SK-N-SH treated with all-trans-retinoic acid at 6 μM for 48 hours (cell line): ENCODE measurements around the gene PRR5.

Experiments used
- ATAC-seq: fragments of 200-7000 bp; cut with Tn5 transposase; 3 replicates; pipeline ENCODE4 v1.9.1; 2020; ENCODE audit warnings: mild to moderate bottlenecking, moderate library complexity
- ARNTL ChIP-seq: fragments of 450-650 bp; formaldehyde crosslinking; IDR thresholded peaks from 2 replicates; pipeline ENCODE4 v1.5.0; 2020; ENCODE audit warnings: low read depth, mild to moderate bottlenecking, moderate library complexity, borderline replicate concordance
- BACH2 ChIP-seq: fragments of 250-450 bp; sonication (Bioruptor Pico); IDR thresholded peaks from 2 replicates; pipeline ENCODE4 v1.9.0; 2021; ENCODE audit warnings: mild to moderate bottlenecking, borderline replicate concordance
- CSDC2 ChIP-seq: fragments of 250-450 bp; sonication (Bioruptor Pico); IDR thresholded peaks from 2 replicates; pipeline ENCODE4 v1.5.0; 2020; ENCODE audit warnings: mild to moderate bottlenecking, moderate library complexity
- ESRRG ChIP-seq: fragments of 250-450 bp; sonication (Bioruptor Pico); IDR thresholded peaks from 2 replicates; pipeline ENCODE4 v1.6.1; 2021; ENCODE audit warnings: mild to moderate bottlenecking
- GLIS3 ChIP-seq: fragments of 250-450 bp; sonication (Bioruptor Pico); IDR thresholded peaks from 2 replicates; pipeline ENCODE4 v1.5.0; 2020; ENCODE audit warnings: mild to moderate bottlenecking, moderate library complexity
- OSR1 ChIP-seq: fragments of 250-450 bp; sonication (Bioruptor Pico); IDR thresholded peaks from 2 replicates; pipeline ENCODE4 v1.8.0; 2022; ENCODE audit warnings: moderate library complexity, mild to moderate bottlenecking, inconsistent platforms
- PPARA ChIP-seq: fragments of 250-450 bp; sonication (Bioruptor Pico); IDR thresholded peaks from 2 replicates; pipeline ENCODE4 v1.5.0; 2020; ENCODE audit warnings: mild to moderate bottlenecking, borderline replicate concordance
- TCF4 ChIP-seq: fragments of 250-450 bp; sonication (Bioruptor Pico); IDR thresholded peaks from 2 replicates; pipeline ENCODE4 v1.8.0; 2021; ENCODE audit warnings: mild to moderate bottlenecking, moderate library complexity, borderline replicate concordance
- TOX ChIP-seq: fragments of 250-450 bp; sonication (Bioruptor Pico); IDR thresholded peaks from 2 replicates; pipeline ENCODE4 v1.8.0; 2021; ENCODE audit warnings: mild to moderate bottlenecking, moderate library complexity, borderline replicate concordance
- ZC3H10 ChIP-seq: fragments of 250-450 bp; sonication (Bioruptor Pico); IDR thresholded peaks from 2 replicates; pipeline ENCODE4 v1.5.1; 2021; ENCODE audit warnings: mild to moderate bottlenecking, moderate library complexity
- ZFP3 ChIP-seq: fragments of 250-450 bp; sonication (Bioruptor Pico); IDR thresholded peaks from 2 replicates; pipeline ENCODE4 v1.5.0; 2020; ENCODE audit warnings: mild to moderate bottlenecking, moderate library complexity
- ZFP30 ChIP-seq: fragments of 450-650 bp; formaldehyde crosslinking; IDR thresholded peaks from 2 replicates; pipeline ENCODE4 v1.5.0; 2022; ENCODE audit warnings: mild to moderate bottlenecking, moderate library complexity
- ZNF8 ChIP-seq: fragments of 450-650 bp; formaldehyde crosslinking; IDR thresholded peaks from 2 replicates; pipeline ENCODE4 v1.5.0; 2020; ENCODE audit warnings: mild to moderate bottlenecking, moderate library complexity
- TF ChIP-seq, protein P1 (sequence below): fragments of 250-450 bp; sonication (Bioruptor Pico); IDR thresholded peaks from 2 replicates; pipeline ENCODE4 v1.8.0; 2021; ENCODE audit warnings: low read depth, mild to moderate bottlenecking, moderate library complexity, borderline replicate concordance
- TF ChIP-seq, protein P2 (sequence below): fragments of 250-450 bp; sonication (Bioruptor Pico); IDR thresholded peaks from 2 replicates; pipeline ENCODE4 v1.5.1; 2020; ENCODE audit warnings: low read depth, mild to moderate bottlenecking, moderate library complexity
- TF ChIP-seq, protein P3 (sequence below): fragments of 250-450 bp; sonication (Bioruptor Pico); IDR thresholded peaks from 2 replicates; pipeline ENCODE4 v1.5.1; 2021; ENCODE audit warnings: mild to moderate bottlenecking, moderate library complexity
- TF ChIP-seq, protein P4 (sequence below): fragments of 250-450 bp; sonication (Bioruptor Pico); IDR thresholded peaks from 2 replicates; pipeline ENCODE4 v1.8.0; 2020; ENCODE audit warnings: mild to moderate bottlenecking, moderate library complexity, borderline replicate concordance
- TF ChIP-seq, protein P5 (sequence below): fragments of 250-450 bp; sonication (Bioruptor Pico); IDR thresholded peaks from 2 replicates; pipeline ENCODE4 v1.5.0; 2020; ENCODE audit warnings: mild to moderate bottlenecking, moderate library complexity

The PRR5 gene

DNA sequence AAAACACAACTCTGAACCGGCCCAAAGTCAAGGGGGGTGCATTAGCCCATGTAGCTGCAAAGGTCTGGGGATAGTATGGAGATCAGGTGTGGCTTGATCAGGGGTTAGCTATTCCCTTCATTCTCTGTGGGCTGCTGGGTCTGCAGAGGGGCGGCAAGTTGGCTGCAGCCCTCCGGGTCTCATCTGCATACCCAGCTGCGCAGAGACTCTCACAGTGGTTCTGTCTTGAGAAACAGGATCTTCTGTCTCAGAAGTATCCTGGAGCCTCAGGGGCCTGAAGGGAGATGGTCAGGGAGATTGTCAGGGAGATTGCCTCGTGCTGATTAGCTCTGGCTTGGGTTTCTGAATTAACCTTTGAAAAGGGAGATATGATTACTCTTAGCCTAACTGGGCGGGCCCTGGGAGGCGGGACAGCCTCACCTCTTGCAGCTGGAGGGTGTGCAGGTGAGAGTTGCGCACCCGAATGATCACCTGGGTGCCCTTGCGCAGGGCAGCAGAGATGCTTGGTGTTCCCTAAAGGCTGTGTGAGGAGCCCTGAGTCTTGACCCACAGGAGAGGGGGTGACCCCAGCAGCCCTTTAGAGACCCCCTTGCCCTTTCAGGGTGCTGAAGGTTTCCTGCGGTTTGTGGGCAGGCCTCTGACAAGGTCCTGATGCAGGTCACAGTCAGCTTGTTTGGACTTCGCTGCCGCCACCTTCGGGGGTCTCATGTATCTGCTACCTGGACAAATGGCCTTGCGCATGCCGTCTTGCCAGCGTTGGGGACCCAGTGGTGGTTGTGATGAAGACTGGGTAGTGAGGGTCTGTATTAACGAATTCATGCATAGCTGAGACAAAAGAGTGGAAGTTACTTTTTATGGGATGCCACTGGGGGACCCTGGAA, 57.7 kb downstream of the PRR5 start:
- ATAC-seq = no peak
- TF ChIP-seq ZFP3 (CRISPR knock-in tag) = no peak
- TF ChIP-seq ESRRG (CRISPR knock-in tag) = no peak
- TF ChIP-seq CSDC2 = no peak
- no peak for TF ChIP-seq ZNF8 (CRISPR knock-in tag)
- TF ChIP-seq, protein P1, sequence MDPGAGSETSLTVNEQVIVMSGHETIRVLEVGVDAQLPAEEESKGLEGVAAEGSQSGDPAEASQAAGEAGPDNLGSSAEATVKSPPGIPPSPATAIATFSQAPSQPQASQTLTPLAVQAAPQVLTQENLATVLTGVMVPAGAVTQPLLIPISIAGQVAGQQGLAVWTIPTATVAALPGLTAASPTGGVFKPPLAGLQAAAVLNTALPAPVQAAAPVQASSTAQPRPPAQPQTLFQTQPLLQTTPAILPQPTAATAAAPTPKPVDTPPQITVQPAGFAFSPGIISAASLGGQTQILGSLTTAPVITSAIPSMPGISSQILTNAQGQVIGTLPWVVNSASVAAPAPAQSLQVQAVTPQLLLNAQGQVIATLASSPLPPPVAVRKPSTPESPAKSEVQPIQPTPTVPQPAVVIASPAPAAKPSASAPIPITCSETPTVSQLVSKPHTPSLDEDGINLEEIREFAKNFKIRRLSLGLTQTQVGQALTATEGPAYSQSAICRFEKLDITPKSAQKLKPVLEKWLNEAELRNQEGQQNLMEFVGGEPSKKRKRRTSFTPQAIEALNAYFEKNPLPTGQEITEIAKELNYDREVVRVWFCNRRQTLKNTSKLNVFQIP (CRISPR knock-in tag) = no peak
- TF ChIP-seq, protein P2, sequence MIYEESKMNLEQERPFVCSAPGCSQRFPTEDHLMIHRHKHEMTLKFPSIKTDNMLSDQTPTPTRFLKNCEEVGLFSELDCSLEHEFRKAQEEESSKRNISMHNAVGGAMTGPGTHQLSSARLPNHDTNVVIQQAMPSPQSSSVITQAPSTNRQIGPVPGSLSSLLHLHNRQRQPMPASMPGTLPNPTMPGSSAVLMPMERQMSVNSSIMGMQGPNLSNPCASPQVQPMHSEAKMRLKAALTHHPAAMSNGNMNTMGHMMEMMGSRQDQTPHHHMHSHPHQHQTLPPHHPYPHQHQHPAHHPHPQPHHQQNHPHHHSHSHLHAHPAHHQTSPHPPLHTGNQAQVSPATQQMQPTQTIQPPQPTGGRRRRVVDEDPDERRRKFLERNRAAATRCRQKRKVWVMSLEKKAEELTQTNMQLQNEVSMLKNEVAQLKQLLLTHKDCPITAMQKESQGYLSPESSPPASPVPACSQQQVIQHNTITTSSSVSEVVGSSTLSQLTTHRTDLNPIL = no peak
- TF ChIP-seq OSR1 (CRISPR knock-in tag) = no peak
- no peak for TF ChIP-seq ARNTL (CRISPR knock-in tag)
- no peak for TF ChIP-seq ZC3H10 (CRISPR knock-in tag)
- TF ChIP-seq GLIS3 (CRISPR knock-in tag) = no peak
- no peak for TF ChIP-seq BACH2 (CRISPR knock-in tag)
- TF ChIP-seq, protein P3, sequence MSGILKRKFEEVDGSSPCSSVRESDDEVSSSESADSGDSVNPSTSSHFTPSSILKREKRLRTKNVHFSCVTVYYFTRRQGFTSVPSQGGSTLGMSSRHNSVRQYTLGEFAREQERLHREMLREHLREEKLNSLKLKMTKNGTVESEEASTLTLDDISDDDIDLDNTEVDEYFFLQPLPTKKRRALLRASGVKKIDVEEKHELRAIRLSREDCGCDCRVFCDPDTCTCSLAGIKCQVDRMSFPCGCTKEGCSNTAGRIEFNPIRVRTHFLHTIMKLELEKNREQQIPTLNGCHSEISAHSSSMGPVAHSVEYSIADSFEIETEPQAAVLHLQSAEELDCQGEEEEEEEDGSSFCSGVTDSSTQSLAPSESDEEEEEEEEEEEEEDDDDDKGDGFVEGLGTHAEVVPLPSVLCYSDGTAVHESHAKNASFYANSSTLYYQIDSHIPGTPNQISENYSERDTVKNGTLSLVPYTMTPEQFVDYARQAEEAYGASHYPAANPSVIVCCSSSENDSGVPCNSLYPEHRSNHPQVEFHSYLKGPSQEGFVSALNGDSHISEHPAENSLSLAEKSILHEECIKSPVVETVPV = no peak
- TF ChIP-seq ZFP30 (CRISPR knock-in tag) = no peak

DNA sequence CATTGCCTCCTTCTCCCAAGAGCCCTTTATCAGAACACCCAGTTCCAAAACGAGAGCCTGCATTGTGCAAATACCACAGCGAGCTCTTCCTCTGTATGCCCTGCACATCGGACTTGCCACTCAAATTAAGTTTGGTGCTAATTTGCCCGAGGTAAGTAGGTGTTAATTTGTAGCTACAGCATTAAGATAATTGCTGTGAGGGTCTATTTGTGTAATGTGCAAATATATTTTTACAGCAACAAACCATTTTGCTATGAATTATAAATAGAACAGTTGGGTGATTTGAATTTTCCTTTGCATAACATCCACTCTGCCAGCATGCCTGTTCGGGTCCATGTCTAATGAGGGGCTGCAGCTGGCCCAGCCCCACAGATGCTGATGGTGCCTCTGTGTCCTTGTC, 58.5 kb downstream of the PRR5 start:
- TF ChIP-seq, protein P1 (CRISPR knock-in tag) = no peak
- TF ChIP-seq ZFP3 (CRISPR knock-in tag) (no peak), GLIS3 (CRISPR knock-in tag) (no peak), PPARA (CRISPR knock-in tag) (no peak), OSR1 (CRISPR knock-in tag) (no peak), TOX (no peak)
- TF ChIP-seq, protein P4, sequence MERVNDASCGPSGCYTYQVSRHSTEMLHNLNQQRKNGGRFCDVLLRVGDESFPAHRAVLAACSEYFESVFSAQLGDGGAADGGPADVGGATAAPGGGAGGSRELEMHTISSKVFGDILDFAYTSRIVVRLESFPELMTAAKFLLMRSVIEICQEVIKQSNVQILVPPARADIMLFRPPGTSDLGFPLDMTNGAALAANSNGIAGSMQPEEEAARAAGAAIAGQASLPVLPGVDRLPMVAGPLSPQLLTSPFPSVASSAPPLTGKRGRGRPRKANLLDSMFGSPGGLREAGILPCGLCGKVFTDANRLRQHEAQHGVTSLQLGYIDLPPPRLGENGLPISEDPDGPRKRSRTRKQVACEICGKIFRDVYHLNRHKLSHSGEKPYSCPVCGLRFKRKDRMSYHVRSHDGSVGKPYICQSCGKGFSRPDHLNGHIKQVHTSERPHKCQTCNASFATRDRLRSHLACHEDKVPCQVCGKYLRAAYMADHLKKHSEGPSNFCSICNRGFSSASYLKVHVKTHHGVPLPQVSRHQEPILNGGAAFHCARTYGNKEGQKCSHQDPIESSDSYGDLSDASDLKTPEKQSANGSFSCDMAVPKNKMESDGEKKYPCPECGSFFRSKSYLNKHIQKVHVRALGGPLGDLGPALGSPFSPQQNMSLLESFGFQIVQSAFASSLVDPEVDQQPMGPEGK (CRISPR knock-in tag) = no peak
- TF ChIP-seq, protein P3 = no peak
- no peak for ATAC-seq

DNA sequence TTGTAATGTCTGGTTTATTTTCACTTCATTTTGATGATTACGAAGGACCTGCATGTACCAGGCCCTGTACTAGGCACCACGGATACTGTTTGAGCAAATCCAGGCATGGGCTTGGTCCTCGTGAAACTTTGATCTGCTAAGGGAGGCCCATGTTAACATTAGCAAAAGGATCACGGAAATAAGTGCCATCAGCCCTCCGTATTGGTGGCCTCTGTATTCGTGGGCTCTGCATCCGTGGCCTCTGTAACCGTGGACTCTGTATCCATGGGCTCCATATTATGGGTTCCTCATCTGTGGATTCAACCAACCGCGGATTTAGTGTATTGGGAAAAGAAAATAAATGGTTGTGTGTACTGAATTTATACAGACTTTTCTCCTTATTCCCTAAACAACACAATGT, 59.0 kb downstream of the PRR5 start:
- no peak for ATAC-seq
- TF ChIP-seq, protein P5, sequence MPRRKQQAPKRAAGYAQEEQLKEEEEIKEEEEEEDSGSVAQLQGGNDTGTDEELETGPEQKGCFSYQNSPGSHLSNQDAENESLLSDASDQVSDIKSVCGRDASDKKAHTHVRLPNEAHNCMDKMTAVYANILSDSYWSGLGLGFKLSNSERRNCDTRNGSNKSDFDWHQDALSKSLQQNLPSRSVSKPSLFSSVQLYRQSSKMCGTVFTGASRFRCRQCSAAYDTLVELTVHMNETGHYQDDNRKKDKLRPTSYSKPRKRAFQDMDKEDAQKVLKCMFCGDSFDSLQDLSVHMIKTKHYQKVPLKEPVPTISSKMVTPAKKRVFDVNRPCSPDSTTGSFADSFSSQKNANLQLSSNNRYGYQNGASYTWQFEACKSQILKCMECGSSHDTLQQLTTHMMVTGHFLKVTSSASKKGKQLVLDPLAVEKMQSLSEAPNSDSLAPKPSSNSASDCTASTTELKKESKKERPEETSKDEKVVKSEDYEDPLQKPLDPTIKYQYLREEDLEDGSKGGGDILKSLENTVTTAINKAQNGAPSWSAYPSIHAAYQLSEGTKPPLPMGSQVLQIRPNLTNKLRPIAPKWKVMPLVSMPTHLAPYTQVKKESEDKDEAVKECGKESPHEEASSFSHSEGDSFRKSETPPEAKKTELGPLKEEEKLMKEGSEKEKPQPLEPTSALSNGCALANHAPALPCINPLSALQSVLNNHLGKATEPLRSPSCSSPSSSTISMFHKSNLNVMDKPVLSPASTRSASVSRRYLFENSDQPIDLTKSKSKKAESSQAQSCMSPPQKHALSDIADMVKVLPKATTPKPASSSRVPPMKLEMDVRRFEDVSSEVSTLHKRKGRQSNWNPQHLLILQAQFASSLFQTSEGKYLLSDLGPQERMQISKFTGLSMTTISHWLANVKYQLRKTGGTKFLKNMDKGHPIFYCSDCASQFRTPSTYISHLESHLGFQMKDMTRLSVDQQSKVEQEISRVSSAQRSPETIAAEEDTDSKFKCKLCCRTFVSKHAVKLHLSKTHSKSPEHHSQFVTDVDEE (CRISPR knock-in tag) = no peak
- TF ChIP-seq ARNTL (CRISPR knock-in tag) = no peak
- no peak for TF ChIP-seq ZC3H10 (CRISPR knock-in tag)
- TF ChIP-seq, protein P2 = no peak
- TF ChIP-seq TCF4 (CRISPR knock-in tag) = no peak
- no peak for TF ChIP-seq TOX
